ENCODE data around the gene TRANK1. TPM values are rescaled to one million over a fixed set of nuclear protein-coding genes. Genes with fewer than 3 reads are reported as not detected.

TRANK1 gene
- total RNA-seq, 2 experiments from 2014 or later = 39.2 to 44.8 TPM

- H3K4me1 ChIP-seq (ENCODE audit: insufficient read depth, low read length) = no peaks in the 10 kb centered on the region
- intact Hi-C loops (cut with DNase I, micrococcal nuclease) = no loop called here
- H3K27ac ChIP-seq (ENCODE audit: low read depth in 1 of 2, low read length in 2 of 2) = no peak overlapping the region
- CTCF ChIA-PET = no interaction called here
- H3K4me3 ChIP-seq (ENCODE audit: low read length) = no peak overlapping the region
- Mint-ChIP-seq H3K4me3 (no peak overlapping the region), H3K36me3 (ENCODE audit: low read depth) (no peaks in the 10 kb centered on the region), H3K9me3 (no peaks in the 10 kb centered on the region), H3K4me1 (ENCODE audit: low read depth) (no peaks in the 10 kb centered on the region), H3K27me3 (no peaks in the 10 kb centered on the region), H3K27ac (no peak overlapping the region)
- H3K36me3 ChIP-seq (ENCODE audit: insufficient read depth, low read length) = no peaks in the 10 kb centered on the region
- H3K9me3 ChIP-seq (ENCODE audit: control insufficient read depth in 1 of 2, insufficient read depth in 1 of 2, low read length in 2 of 2) = peaks cover 0 to 5% of the 10 kb centered on the region in 2 experiments
- DNase-seq = no peak
- TF ChIP-seq CTCF (IDR thresholded peaks at IDR 0.05) = no peak
- POLR2A ChIA-PET = no interaction called here
- no peaks in the 10 kb centered on the region for H3K27me3 ChIP-seq (ENCODE audit: control insufficient read depth in 1 of 2, insufficient read depth in 2 of 2, low read length in 2 of 2)
- ATAC-seq (ENCODE audit: poor library complexity) = no peak
Measured at GRCh38 chr3:36777424-36778218, 167.2 kb downstream of the TRANK1 start.

Other genes starting within 250 kb of the TRANK1 start
- not detected for gene DCLK3, start 180.5 kb downstream of the TRANK1 start, total RNA-seq
- gene EPM2AIP1, start 48.1 kb upstream of the TRANK1 start, total RNA-seq = 10 to 100 TPM; 27.7 to 29.5 TPM
- gene MLH1, start 48.5 kb upstream of the TRANK1 start, total RNA-seq = 10 to 100 TPM; 18.9 to 23.8 TPM
- 10 to 100 TPM; 34.2 to 34.8 TPM for gene LRRFIP2, start 229.5 kb upstream of the TRANK1 start, total RNA-seq